NCI-H1417 (cell line): ENCODE data around the gene C1QA.
A peak's percentile ranks its signal among the peaks of the same experiment; 100 is the strongest.
"Not testable (repeated sequence)": the region's sequence is repeated elsewhere in the genome, so short reads cannot be mapped to it uniquely, and the experiment has no call there.

Experiments used
- DNase-seq, 3 experiments: peaks; one replicate each; lab custom pipeline; 2025; lab: John Stamatoyannopoulos, UW

Gene C1QA

DNA sequence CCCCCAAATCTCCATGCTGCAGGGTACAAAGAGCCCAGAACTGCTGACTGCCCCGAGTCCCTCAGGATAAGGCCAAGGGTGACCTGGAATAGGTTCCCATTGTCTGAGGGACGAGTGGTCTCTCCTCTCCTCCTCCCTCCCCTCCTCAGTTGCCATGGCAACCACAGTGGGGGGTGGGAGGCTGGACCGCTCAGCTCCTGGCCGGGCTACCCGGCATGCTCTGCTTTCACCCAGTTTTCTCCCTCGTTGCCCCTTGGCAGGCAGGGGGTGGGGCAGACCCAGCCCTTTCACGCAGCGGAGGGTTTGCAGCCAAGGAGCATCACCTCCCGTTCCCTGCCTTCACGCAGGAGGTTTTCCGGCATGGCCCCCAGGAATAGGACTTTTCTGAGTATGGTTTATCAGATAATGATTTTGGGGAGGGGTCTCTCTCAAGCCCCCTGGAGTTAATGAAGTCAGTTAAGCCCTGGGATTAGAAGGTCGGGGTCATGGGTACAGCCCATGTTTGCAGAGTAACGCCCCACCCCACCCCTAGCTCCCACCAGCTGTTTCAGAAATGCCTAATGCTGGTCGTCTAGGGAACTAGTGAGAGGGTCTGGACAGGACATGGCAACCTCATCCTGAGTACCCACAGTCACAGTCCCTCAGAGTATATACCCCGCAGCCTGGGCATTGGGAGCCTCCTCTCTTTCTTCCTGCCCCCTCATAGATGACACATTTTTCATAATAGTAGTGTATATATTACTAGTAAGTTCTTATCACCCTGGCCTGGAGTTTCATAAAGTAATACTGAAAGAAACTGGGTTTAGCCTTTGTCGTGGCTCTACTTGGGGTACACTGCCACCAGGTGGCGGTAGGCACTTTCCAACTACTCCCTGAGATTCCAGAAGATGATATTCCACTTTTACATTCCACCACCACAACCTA, 37.3 kb downstream of the C1QA start:
- DNase-seq = peak; percentile 29 to 85 (median 64)

DNA sequence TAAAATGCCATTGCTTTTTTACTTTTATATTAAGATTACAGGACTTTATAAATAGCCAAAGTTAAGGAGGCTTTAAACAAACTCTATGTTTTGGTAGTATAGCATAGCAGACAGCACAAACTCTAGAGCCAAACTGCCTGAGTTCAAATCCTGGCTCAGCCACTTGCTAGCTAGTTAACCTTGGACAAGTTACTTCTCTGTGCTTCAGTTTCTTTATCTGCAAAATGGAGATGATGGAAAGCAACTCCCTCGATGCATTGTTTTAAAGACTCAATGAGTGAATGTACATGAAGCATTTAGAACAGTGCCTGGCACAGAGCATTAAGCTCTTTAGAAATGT, 38.0 kb downstream of the C1QA start:
- no peak for DNase-seq

DNA sequence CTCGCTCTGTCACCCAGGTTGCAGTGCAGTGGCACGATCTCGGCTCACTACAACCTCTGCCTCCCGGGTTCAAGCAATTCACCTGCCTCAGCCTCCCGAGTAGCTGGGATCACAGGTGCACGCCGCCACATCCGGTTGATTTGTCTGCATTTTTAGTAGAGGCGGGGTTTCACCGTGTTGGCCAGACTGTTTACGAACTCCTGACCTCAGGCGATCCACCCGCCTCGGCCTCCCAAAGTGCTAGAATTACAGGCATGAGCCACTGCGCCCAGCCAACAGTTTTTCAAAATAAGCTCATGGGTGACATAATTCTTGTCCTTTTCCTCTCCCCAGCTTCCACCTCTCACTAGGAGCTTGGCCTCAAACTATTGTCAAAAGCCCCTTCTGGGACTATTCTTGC, 39.7 kb downstream of the C1QA start:
- DNase-seq = not testable (repeated sequence)

DNA sequence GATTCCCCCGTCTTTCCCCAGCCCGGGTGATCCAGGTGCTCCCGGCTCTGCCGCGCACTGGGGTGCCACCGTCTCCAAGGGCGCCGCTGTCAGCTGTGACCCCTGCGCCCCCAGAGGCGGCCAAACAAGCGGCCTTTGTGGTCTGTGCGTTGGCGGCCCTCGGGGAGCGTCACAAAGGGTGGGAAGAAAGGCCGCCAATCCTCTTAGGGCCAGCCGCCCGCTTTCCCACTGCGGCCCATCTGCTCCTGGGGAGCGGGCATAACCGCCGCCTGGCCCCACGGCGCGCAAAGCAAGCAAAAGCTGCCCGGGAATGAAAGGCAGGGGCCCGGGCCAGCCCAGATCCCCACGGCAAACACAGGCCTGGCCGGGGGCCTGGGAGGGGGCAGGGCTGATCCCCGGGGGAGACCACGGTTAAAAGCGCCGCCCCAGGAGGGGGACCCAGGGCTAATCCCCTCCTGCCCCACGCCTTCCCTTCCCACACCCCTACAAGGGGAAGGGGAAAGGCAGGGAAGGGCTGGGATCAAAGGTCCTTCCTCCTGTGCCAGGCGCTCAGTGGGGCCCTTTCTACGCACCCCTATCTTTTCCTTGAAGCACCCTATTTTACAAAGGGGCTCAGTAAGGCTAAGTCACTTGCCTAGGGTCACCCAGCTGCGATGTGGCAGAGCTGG, 40.6 kb downstream of the C1QA start:
- no peak for DNase-seq

DNA sequence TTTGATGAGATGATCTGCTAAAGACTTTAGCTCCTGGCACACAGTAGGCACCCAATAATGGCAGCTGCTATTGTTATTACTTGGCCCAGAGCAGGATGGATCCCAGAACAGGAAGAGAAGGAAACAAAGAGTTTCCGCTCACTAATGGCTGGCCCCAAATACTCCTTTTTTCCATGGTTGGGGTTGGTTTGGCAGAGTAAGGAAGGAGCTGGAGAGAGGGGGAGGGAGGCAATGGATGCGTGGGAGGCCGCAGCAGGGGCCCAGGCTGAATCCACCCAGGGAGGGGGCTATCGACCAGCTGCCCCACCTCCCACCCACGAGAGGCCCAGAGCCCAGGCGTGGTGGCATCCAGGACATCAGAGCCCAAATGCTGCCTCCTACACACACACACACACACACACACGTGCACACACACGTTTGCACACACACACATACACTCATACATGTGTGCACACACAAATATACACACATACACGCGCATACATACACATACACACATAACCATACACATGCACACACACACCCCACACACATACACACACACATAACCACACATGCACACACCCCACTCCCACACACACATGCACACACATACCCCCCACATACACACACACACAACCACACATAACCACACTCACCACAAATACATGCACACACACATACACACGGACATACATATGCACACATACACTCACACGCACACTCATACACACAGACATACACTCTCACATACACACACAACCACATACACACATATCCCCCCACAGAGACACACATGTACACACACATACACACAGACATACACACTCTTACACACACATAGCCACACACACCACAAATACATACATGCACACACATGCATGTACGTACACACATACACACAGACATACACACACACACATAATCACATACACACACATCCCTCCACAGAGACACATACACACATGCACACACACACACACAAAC, 41.8 kb downstream of the C1QA start:
- no peak for DNase-seq

DNA sequence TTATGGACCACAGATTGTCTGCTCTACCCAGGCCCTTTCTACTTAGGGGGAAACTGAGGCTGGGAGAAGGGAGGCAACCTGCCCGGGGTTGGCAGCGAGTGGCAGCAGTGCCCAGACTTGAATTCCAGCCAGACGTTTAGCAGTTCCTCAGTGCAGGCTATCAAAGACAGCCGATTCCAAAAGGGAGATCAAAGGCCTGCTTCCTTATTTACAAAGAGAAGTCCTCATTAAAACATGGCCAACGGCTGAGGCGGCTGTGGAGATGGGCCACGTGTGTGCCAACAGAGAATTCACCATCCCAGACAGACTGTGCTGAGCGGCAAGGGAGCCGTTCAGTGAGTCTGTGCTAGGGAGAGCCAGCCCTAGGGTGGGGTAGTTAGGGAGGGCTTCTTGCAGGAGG, 44.3 kb downstream of the C1QA start:
- DNase-seq = no peak

DNA sequence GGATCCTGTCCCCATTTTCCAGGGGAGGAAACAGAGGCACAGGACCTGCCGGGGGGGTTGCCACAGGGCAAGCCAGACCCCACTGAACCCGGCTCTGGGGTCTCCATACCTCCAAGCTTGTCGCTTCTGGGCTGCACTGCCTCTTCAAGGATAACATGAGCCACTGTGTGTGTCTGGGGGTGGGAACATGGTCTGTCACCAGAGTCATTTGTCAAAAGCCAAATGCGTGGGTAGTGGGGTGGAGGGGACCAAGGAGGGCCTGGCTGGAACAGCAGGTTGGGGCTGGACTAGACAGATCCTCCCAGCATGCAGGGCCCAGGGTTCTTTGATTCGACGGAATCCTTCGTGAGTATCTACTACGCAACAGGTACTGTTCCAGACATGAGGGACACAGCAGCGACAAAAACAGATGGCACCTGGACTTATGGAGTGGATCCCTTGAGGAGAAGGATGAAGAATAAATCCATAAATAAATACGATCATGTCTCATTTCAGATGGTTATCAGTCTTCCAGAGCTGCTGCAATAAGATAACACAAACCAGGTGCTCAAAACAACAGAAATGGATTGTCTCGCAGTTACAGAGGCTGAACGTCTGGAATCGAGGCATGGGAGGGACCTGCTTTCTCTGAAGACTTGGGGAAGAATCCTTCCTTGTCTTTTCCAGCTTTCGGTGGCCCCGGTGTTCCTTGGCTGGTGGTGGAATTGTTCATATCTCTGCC, 45.3 kb downstream of the C1QA start:
- no peak for DNase-seq

DNA sequence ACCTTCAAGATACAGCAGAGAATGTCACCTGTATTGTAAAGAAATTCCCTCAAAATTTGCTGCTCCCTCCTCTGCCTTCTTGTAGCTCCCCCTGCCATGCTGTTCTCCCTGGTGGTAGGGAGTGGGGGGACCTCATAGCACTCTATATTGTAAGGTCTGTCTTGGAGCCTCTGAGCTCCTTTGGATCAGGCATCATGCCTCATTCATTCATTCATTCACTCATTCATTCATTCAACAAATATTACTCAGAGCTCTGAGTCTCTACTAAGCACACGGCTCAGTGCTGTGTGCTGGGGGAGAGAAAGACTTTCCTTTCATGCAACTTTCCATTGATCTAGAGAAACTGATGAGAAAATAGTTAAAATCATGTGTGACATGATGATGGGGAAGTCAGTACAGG, 47.1 kb downstream of the C1QA start:
- no peak for DNase-seq

DNA sequence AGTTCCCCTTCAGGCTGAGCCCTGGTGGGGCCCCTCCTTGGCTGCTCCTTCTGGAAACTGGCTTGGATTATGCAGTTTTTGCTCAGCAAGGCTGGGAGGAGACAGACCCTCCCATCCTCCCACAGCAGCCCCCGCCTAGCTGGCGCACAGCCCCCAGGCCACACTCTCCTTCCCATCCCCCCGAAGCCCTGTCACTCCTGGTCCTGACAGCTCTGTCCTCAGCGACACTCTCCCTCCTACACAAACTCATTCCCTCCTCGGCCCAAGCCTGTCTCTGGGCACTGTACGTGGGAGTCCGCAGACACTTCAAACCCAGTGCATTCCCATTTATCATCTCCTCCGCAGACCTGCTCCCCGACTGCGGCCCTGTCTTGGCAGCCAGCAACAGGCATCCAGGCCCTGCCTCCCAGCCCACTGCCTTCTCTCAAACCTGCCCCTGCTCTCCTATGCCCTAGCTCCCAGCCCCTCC, 49.2 kb downstream of the C1QA start:
- no peak for DNase-seq

DNA sequence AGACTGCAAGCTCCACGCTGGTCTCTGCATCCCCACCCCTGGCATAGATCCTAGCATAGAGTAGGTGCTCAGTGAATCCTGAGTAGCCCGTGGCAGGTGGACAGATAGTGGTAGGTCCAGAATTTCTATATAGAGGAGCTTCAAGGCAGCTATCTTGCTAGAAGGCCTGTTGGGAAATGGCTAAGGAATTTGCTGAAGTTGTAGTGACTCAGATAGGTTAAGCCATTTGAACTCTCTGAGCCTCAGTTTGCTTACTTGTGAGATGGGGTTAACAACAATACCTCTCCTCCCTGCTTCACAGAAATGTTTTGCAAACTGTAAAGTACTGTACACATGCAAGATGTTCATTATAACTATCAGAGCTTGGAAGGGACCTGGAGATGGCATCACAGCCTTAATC, 50.8 kb downstream of the C1QA start:
- no peak for DNase-seq

DNA sequence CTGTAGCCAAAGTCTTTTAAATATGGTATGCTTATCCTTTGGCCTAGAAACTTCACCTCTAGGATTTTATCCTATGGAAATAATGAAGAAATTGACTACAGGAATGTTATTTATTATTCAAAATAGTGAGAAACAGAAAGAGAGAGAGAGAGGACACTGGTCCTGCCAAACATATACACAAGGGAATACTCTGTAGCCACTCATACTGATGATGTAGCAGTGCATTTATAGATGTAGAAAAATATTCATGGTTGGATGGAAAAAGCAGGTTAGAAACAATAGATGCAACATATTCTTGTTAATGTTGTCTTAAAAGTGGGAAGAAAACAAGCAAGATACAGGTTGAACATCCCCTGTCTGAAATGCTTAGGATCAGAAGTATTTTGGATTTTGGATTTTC, 52.0 kb downstream of the C1QA start:
- no peak for DNase-seq
